Large intestine (tissue), 3 donors: Measurements from ENCODE around the gene TMEM95. TPM values are rescaled to one million over a fixed set of nuclear protein-coding genes. Genes with fewer than 3 reads are reported as not detected.

Source experiments
- DNase-seq, 2 donors: peaks; one replicate each; pipeline versions ENCODE4 v3.0.0 to v3.0.0-alpha.2; 2013
- H3K27ac ChIP-seq: one replicate; pipeline ENCODE4 v1.5.1; 2013; ENCODE audit warnings: low read length
- H3K27me3 ChIP-seq: 2 replicates; pipeline ENCODE4 v1.6.1; 2013; ENCODE audit warnings: low read length; ENCODE audit not compliant: control insufficient read depth, insufficient read depth
- H3K36me3 ChIP-seq: 2 replicates; pipeline ENCODE4 v1.6.1; 2013; ENCODE audit warnings: low read length; ENCODE audit not compliant: control insufficient read depth, insufficient read depth
- H3K4me1 ChIP-seq: one replicate; pipeline ENCODE4 v1.6.1; 2013; ENCODE audit warnings: low read length; ENCODE audit not compliant: control insufficient read depth, insufficient read depth
- H3K4me3 ChIP-seq: one replicate; pipeline ENCODE4 v1.5.1; 2013; ENCODE audit warnings: low read length
- H3K9me3 ChIP-seq: one replicate; pipeline ENCODE4 v1.6.1; 2013; ENCODE audit warnings: mild to moderate bottlenecking, low read depth, low read length, moderate library complexity; ENCODE audit not compliant: control insufficient read depth
- WGBS: methylation state at CpG from one replicate; pipeline ENCODE4 v1.1.5; 2013; ENCODE audit warnings: low lambda C conversion rate; ENCODE audit not compliant: insufficient coverage; 5-methylcytosine and 5-hydroxymethylcytosine counted together
- polyA plus RNA-seq: library from polyadenylated mRNA; unstranded; fragments of 120-200 nt; gene quantifications from one replicate; pipeline ENCODE4 v1.2.1, GENCODE V29; 2013

The TMEM95 gene
- polyA plus RNA-seq, 1 donor = 0.04 TPM

GRCh38 chr17:7313890-7314718, 40.9 kb upstream of the TMEM95 start:
- H3K27me3 ChIP-seq = no peaks in the 10 kb centered on the region
- peak overlapping the region; percentile 67 for H3K4me3 ChIP-seq
- no peaks in the 10 kb centered on the region for H3K9me3 ChIP-seq
- WGBS = 67% methylated on average over 3 of the region's 9 CpGs
- peak overlapping the region; percentile 64 for H3K27ac ChIP-seq
- peaks cover 23% of the 10 kb centered on the region for H3K4me1 ChIP-seq
- DNase-seq = no peak
- H3K36me3 ChIP-seq = peaks cover 72% of the 10 kb centered on the region

GRCh38 chr17:7314719-7315569, 40.0 kb upstream of the TMEM95 start, which contains the start of gene GPS2:
Gene GPS2, minus strand, starts transcription at chr17:7315360. Its CDS starts 308 bp downstream, at chr17:7315052.
- WGBS = no CpG with 5 or more reads among the region's 95 CpGs
- Histone ChIP-seq H3K27me3 (no peaks in the 10 kb centered on the region), H3K4me3 (peak within 1 kb of the TSS; percentile 67), H3K27ac (peak within 1 kb of the TSS; percentile 91), H3K9me3 (no peaks in the 10 kb centered on the region), H3K36me3 (peaks cover 67% of the 10 kb centered on the region), H3K4me1 (peaks cover 14% of the 10 kb centered on the region)
- DNase-seq = peak; percentile 91 to 94

GRCh38 chr17:7315570-7316235, 39.3 kb upstream of the TMEM95 start:
- no peaks in the 10 kb centered on the region for H3K27me3 ChIP-seq
- DNase-seq = no peak
- peaks cover 67% of the 10 kb centered on the region for H3K36me3 ChIP-seq
- no CpG with 5 or more reads among the region's 30 CpGs for WGBS
- peaks cover 12% of the 10 kb centered on the region for H3K4me1 ChIP-seq
- H3K27ac ChIP-seq = peak overlapping the region; percentile 91
- H3K4me3 ChIP-seq = peak overlapping the region; percentile 67
- no peaks in the 10 kb centered on the region for H3K9me3 ChIP-seq

GRCh38 chr17:7317161-7317803, 37.7 kb upstream of the TMEM95 start:
- WGBS = no CpG with 5 or more reads among the region's 16 CpGs
- Histone ChIP-seq H3K36me3 (peaks cover 70% of the 10 kb centered on the region), H3K4me1 (peaks cover 12% of the 10 kb centered on the region), H3K27ac (no peak overlapping the region), H3K27me3 (no peaks in the 10 kb centered on the region), H3K4me3 (no peak overlapping the region), H3K9me3 (no peaks in the 10 kb centered on the region)
- DNase-seq = no peak

GRCh38 chr17:7318121-7318860, 36.7 kb upstream of the TMEM95 start:
- Histone ChIP-seq H3K4me1 (peaks cover 12% of the 10 kb centered on the region), H3K36me3 (peaks cover 70% of the 10 kb centered on the region), H3K9me3 (no peaks in the 10 kb centered on the region), H3K4me3 (no peak overlapping the region), H3K27me3 (no peaks in the 10 kb centered on the region), H3K27ac (no peak overlapping the region)
- DNase-seq = no peak
- 80% methylated on average over 1 of the region's 13 CpGs for WGBS

- no CpG with 5 or more reads among the region's 15 CpGs for WGBS
- H3K4me1 ChIP-seq = no peaks in the 10 kb centered on the region
- H3K9me3 ChIP-seq = no peaks in the 10 kb centered on the region
- H3K4me3 ChIP-seq = no peak overlapping the region
- H3K27me3 ChIP-seq = no peaks in the 10 kb centered on the region
- DNase-seq = no peak
- peaks cover 86% of the 10 kb centered on the region for H3K36me3 ChIP-seq
- no peak overlapping the region for H3K27ac ChIP-seq
Observed at GRCh38 chr17:7321466-7321865, 33.5 kb upstream of the TMEM95 start.

GRCh38 chr17:7322520-7323194, 32.3 kb upstream of the TMEM95 start:
- no peak overlapping the region for H3K4me3 ChIP-seq
- H3K4me1 ChIP-seq = no peaks in the 10 kb centered on the region
- peaks cover 82% of the 10 kb centered on the region for H3K36me3 ChIP-seq
- H3K27ac ChIP-seq = no peak overlapping the region
- H3K9me3 ChIP-seq = no peaks in the 10 kb centered on the region
- no peaks in the 10 kb centered on the region for H3K27me3 ChIP-seq
- no peak for DNase-seq
- WGBS = no CpG with 5 or more reads among the region's 22 CpGs

- Histone ChIP-seq H3K4me3 (no peak overlapping the region), H3K9me3 (no peaks in the 10 kb centered on the region), H3K27ac (no peak overlapping the region), H3K4me1 (peaks cover 8% of the 10 kb centered on the region), H3K27me3 (no peaks in the 10 kb centered on the region), H3K36me3 (peaks cover 70% of the 10 kb centered on the region)
- no CpG with 5 or more reads among the region's 39 CpGs for WGBS
- DNase-seq = peak in 1 of 2 donors; percentile 37
Observed at GRCh38 chr17:7323731-7324437, 31.1 kb upstream of the TMEM95 start.

GRCh38 chr17:7324438-7324779, 30.5 kb upstream of the TMEM95 start:
- DNase-seq = no peak

More at GRCh38 chr17:7324438-7324779, 30.5 kb upstream of the TMEM95 start:
- H3K27me3 ChIP-seq = no peaks in the 10 kb centered on the region
- H3K9me3 ChIP-seq = no peaks in the 10 kb centered on the region
- H3K27ac ChIP-seq = no peak overlapping the region
- no peak overlapping the region for H3K4me3 ChIP-seq
- WGBS = no CpG with 5 or more reads among the region's 3 CpGs
- H3K36me3 ChIP-seq = peaks cover 68% of the 10 kb centered on the region
- peaks cover 8% of the 10 kb centered on the region for H3K4me1 ChIP-seq
